ENCODE data around the gene SLC2A4.
A peak's percentile ranks its signal among the peaks of the same experiment; 100 is the strongest.
"Not testable (repeated sequence)": the region's sequence is repeated elsewhere in the genome, so short reads cannot be mapped to it uniquely, and the experiment has no call there.

SLC2A4 gene

DNA sequence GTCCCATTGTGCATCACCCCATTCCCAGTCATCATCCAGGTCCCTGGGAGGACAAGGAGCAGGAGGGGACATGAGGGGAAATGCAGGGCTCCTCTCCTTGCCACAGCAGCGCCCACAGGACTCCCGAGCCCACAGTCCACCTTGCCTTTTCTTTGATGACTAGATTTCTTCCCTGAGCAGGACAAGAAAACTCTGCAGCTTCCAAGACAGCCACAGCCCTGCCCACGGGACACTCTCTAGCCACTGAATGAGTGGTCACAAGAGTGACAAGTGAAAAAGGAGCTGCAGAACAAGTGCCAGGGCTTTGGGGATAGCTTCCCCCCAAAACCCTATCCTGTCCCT lies 42.9 kb downstream of the SLC2A4 start:
- no peak for DNase-seq (ENCODE audit: low read depth in 2 of 2)

DNA sequence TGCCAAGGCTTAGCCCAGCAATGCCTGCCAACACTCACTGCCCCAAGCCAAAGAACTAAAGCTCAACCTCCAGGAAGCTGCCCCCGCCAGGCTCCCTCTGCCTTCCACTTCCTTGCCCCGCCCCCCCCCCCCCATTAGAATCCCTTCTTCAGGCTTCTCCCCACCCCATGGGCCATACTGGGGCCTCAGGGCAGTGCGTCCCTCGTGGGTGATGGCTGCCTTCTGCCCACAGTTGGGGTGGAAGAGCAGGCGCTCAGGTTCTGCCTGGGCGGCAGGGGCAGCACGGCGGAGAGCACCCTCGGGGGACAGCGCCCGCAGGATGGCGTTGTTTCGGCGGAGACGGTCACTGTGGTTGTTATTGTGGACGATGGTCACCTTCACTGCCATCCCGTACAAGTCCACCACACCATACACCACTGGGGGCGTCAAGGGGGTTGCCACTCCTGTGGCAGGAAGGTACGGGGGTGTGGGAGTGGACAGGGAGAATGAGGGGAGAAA lies 43.6 kb downstream of the SLC2A4 start:
- DNase-seq (ENCODE audit: low read depth in 2 of 2), result no peak

DNA sequence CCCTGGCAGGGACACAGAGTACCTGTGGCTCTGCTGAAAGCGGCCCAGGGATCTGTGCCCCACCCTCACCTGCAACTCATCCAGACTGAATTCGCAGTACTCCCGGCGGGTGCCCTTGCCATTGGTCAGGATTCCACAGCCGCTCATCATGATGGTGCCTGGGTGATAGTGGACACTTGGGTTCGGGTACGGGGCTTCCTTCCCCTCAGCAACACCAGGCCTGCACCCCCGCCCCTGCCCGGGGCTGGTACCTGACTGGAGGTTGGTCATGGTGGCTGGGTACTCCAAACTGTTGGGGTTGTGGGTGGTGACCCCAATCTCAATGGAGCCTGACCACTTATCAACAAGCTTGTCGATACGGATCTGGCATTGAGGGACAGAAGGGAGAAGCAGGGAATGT lies 44.7 kb downstream of the SLC2A4 start:
- DNase-seq (ENCODE audit: low read depth in 2 of 2), result no peak

- no peak for DNase-seq (ENCODE audit: low read depth in 2 of 2)
Observed at GRCh38 chr17:7327056-7327455, 45.5 kb downstream of the SLC2A4 start.

- no peak for DNase-seq (ENCODE audit: low read depth in 2 of 2)
Observed at GRCh38 chr17:7327501-7327900, 46.0 kb downstream of the SLC2A4 start.

DNA sequence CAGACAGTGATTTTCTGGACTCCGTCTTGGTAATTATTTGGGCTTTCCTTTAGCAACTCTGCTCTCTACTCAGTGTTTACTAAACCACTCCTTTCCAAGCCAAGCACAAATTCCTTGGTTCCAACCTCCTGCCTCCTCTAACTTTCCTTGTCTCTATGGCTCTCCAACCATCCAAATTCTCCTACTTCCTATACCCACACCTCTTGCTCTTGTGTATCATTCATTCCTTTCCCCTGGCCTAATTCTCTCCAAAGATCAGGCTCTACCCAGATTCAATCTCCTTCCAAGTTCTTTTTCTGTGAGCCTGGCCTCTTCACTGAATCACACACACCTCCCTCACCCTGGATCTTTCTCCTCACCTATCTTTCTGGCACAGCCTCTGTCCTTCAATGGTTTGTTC lies 46.5 kb downstream of the SLC2A4 start:
- DNase-seq (ENCODE audit: low read depth in 2 of 2), result no peak

DNA sequence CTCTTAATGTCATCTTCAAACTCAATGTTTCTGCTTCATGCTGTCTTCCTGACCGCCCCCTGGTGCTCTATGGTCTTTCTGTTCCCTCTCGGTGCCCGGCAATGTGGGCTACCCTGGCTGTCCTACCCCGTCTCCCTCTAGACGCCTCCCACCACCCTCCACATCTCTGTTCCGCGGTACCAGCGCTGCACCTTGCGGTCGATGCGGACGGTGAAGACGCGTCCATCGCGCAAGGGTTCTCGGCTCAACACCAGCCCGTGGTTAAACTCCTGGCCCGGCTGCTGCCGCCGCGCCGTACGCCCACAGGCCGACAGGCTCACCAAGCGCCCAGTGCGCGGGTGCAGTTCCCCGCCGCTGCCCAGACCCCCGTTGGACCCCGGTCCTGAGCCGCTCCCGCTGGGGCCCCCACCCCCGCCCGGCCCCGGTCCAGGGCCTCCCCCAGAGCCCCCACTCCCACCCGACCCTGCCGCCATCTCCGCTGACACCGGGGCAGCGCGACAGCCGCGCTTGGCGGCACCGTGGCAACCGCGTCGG lies 47.4 kb downstream of the SLC2A4 start, which contains the start of gene NEURL4:
Gene NEURL4, minus strand, starts transcription at position 496 of the 534 bp plus-strand sequence. Its CDS starts 23 bp downstream, at position 473.
- no peak for DNase-seq (ENCODE audit: low read depth in 2 of 2)

DNA sequence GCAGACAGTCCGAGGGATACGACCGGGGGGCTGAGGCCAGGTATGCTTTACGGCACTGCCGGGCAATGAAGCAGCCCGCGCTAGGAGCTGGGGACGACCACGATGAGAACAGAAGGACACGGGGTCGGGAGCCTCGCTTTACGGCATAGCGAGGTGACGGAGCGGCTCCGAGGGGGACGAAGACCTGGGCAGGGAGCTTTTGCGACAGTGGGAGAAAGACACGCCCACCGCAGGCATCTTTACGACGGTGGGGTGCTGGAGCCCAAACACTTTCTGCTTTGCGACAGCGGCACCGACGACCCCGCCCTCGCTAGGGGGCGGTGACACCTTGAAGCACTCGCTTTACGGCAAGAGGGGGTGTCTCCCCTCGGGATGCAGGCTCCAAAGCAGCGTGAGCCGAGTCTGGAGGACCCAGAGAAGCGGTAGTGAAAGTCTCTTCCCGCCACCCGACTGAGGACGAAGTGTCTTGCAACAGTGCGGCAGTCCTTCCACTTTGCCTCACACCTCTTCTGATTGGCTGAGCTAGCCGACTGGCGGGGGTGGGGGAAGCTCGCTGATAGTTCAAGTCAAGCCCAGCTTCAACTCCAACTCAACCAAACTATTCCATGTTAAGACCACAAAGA lies 48.0 kb downstream of the SLC2A4 start:
- DNase-seq (ENCODE audit: low read depth in 2 of 2), result peak; percentile 94

DNA sequence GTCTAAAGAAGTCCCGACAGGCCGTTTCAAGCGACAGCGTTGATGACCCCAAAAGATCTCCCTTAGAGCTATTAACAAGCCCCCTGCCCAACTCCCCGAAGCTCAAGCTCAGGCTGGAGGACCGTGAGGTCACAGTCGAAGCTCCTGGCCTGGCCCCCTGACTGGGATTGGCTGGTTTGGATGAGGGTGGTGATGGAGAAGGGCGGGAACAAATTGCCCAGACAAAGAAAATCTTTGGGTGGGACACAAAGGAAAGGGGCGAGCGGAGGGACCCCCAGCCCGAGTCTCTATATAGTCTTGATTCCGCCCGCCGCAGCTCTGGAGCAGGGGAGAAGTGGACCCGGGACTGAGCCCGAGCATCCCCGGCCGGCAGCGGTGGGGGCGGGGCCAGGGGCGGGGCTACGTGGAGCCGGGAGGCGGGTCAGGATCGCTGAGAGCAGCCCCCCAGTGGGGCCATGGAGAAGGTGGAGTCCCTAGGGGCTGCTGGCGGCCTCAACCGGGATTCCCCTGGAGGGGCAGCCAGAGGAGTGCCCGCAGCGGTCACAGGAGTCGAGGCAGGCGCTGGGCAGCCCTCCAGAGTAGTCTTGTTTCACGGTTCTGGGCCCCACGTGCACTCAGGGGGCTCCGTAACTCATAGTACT lies 48.6 kb downstream of the SLC2A4 start:
- DNase-seq (ENCODE audit: low read depth in 2 of 2), result peak; percentile 73 to 77

GRCh38 chr17:7330638-7331015 lies 49.1 kb downstream of the SLC2A4 start:
- DNase-seq (ENCODE audit: low read depth in 2 of 2), result no peak

GRCh38 chr17:7332111-7332510 lies 50.6 kb downstream of the SLC2A4 start:
- no peak for DNase-seq (ENCODE audit: low read depth in 2 of 2)

GRCh38 chr17:7332600-7333069 lies 51.1 kb downstream of the SLC2A4 start:
- not testable (repeated sequence) for DNase-seq (ENCODE audit: low read depth in 2 of 2)

- no peak for DNase-seq (ENCODE audit: low read depth in 2 of 2)
Observed at GRCh38 chr17:7334938-7335538, 53.5 kb downstream of the SLC2A4 start.

DNA sequence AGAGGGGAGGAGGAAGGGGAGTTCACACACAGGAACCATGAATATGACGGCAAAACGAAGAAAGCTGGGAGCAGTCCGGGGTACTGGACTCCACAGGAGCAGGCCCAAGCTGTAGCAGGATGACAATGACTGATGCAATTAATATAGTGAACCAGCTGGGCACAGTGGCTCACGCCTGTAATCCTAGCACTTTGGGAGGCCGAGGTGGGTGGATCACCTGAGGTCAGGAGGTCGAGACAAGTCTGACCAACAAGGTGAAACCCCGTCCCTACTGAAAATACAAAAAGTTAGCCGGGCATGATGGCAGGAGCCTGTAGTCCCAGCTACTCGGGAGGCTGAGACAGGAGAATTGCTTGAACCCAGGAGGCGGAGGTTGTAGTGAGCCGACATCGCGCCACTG lies 54.2 kb downstream of the SLC2A4 start:
- DNase-seq (ENCODE audit: low read depth in 2 of 2), result not testable (repeated sequence)

DNA sequence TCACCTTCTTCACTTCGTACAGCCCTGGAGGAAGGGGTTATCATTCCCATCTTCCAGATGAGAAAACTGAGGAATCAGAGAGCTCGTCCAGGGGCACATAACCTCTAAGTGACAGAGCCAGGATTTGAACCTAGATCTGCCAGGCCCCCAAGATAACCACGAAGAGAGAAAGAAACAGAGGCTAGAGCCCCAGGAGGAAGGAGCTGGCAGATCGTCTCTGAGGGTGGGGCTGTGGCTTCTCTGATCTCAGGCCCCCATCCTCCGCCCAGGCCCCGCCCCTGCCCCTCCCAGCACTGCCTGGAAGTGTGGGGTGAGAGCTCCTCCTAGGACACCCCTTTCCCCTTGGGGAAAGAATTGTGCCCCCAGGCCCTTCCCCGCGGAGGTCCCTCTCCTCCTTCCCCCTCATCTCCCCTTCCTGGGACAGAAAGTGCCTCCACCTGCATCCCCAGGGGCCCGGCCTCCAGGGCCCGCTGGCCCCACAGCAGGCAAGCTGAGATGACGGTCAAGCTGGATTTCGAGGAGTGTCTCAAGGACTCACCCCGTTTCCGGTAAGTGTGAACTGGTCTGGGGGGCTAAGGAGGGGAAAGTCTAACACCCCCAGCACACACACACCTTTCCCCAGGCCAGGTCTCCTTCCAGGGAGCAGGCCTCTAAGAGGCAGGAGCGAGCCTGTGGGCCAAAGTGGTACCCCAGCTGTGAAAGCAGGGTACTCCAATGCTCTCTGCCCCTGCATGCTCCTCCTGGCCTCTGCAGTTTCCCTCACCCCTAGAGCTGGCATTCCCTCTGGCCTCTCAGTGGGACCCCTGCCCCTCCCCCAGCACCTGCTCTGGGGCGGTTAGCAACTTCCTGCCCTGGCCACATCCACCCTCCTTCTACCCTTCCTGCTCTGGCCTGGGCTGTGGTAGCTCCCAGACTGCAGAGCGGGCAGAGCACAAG lies 55.0 kb downstream of the SLC2A4 start, which contains the start of gene ACAP1:
Gene ACAP1, plus strand, starts transcription at position 290 of the 936 bp plus-strand sequence. Its CDS starts 206 bp downstream, at position 496.
- DNase-seq (ENCODE audit: low read depth in 2 of 2), result peak; percentile 84 to 89

DNA sequence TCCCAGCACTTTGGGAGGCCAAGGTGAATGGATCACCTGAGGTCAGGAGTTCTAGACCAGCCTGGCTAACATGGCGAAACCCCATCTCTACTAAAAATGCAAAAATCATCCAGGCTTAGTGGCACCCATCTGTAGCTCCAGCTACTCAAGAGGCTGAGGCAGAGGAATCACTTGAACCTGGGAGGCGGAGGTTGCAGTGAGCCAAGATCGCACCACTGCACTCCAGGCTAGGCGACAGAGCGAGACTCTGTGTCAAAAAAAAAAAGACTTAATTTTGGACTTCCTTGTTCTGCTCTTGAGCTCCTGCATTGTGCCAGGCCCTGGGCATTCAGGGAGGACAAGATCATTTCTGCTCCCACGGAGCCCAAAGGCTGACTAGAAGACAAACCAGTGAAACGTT lies 56.1 kb downstream of the SLC2A4 start:
- not testable (repeated sequence) for DNase-seq (ENCODE audit: low read depth in 2 of 2)
